HAP-1 (cell line): ENCODE data around the gene INTU.
"Not testable (repeated sequence)": the region's sequence is repeated elsewhere in the genome, so short reads cannot be mapped to it uniquely, and the experiment has no call there.

Experiments used
- DNase-seq, 2 experiments: peaks; one replicate each; pipeline ENCODE4 v3.0.0-alpha.2; 2016 to 2020; ENCODE audit warnings: low spot score in 2 of 2
- H3K27me3 ChIP-seq: fragments of 250-450 bp; sonication (Bioruptor Pico); 2 replicates; pipeline ENCODE4 v1.5.1; 2020; ENCODE audit warnings: low read depth, mild to moderate bottlenecking, moderate library complexity
- H3K36me3 ChIP-seq: fragments of 250-450 bp; sonication (Bioruptor Pico); replicated peaks from 2 replicates; pipeline ENCODE4 v1.5.1; 2020; ENCODE audit warnings: mild to moderate bottlenecking
- H3K4me1 ChIP-seq: fragments of 250-450 bp; sonication (Bioruptor Pico); 2 replicates; pipeline ENCODE4 v1.5.1; 2020; ENCODE audit warnings: mild to moderate bottlenecking
- H3K4me3 ChIP-seq: fragments of 250-450 bp; sonication (Bioruptor Pico); 2 replicates; pipeline ENCODE4 v1.5.1; 2020; ENCODE audit warnings: mild to moderate bottlenecking, moderate library complexity
- H3K9me3 ChIP-seq: fragments of 250-450 bp; sonication (Bioruptor Pico); 2 replicates; pipeline ENCODE4 v1.5.1; 2020; ENCODE audit warnings: mild to moderate bottlenecking, moderate library complexity
- in situ Hi-C: fragments of 300-500 bp; cut with MboI; formaldehyde crosslinking; loops from 3 replicates; pipeline ENCODE4 v1.14.3; 2020; ENCODE audit warnings: low sequenced_read_pairs, inconsistent platforms, mixed read lengths

The INTU gene

DNA sequence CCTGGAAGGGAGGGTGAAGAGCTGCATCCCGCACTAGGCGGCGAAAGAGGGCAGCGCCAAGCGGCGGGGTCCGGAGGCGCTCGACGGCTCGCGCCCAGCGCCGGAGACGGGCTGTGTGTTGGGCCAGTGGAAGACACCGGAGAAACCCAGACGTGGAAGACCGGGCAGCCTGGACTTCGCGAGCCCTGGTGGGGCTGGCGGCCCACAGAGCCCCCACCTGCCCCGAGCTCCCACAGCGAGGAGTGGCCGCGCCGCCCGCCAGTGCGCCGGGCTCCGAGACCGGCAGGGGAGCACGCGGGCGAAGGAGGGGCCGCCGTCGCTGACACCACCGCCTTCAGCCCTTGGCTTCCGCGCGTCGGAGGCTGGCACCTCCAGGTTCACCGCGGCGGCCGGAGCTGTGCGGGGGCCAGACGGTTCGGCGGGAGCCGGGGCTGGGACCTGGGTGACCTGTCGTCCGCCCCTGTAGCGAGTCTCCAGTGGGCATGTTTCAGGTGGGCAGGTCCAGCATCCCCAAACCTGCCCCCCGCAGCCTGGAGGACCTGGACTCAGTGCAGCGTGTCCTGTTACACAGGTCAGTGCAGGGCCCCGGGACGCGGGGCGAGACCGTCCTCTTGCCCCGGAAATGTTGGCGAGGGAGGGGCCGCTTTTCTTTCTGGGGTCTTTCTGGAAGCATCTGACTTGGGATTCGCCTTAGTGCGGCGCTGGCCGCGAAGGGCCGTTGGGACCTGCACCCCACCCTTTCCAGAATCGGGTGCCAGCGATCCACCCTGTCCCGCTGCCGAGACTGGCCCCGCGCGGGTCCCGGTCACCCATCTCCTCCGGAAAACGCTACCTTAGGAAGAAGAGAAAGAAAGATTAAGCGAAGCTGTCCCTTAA, 9.6 kb upstream of the INTU start:
- in situ Hi-C loops = no loop called here
- Histone ChIP-seq H3K36me3 (no peaks in the 10 kb centered on the region; the same call in 1 of the 2 replicates), H3K4me3 (peak overlapping the region; percentile 67), H3K27me3 (no peaks in the 10 kb centered on the region), H3K4me1 (peaks cover 13% of the 10 kb centered on the region), H3K9me3 (no peaks in the 10 kb centered on the region)
- peak; percentile 68 to 83 for DNase-seq

DNA sequence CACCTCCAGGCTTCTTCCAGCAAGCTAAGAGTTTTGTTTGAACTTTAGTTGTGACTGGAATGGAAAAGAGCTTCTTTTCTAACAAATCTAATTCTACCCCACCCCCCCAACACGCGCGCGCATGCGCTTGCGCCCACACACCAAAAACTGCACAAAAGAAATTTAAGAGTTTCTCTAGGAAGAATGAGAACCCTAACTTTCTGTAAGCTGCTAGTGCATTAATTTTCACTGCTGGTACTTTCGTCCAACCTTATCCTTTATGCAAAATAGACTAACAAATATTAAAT, 9.0 kb upstream of the INTU start:
- peak; percentile 45 to 76 for DNase-seq
- in situ Hi-C loops = no loop called here
- Histone ChIP-seq H3K27me3 (no peaks in the 10 kb centered on the region), H3K4me3 (peak overlapping the region; percentile 67), H3K4me1 (peaks cover 13% of the 10 kb centered on the region), H3K9me3 (no peaks in the 10 kb centered on the region), H3K36me3 (no peaks in the 10 kb centered on the region; the same call in 1 of the 2 replicates)

DNA sequence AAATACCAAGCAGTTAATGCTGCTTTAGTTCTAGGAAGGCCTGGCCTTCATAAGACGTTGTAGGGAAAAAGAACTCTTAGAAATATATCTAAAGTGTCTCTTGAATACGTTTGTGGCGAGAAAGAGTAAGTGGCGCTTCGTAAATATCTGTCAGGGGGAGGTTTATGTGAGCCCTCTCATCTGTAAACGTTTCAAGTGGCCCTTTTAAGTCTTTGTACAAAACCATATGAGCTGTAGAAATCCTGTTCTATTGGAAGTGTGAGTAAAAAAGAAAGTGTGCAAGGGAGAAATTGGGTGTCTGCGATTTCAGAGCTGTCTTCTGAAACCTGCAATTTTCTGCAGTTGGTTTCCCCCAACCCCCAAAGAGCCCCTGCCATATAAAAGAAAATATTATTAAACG, 8.6 kb upstream of the INTU start:
- peak overlapping the region; percentile 67 for H3K4me3 ChIP-seq
- H3K36me3 ChIP-seq = no peaks in the 10 kb centered on the region; the same call in 1 of the 2 replicates
- in situ Hi-C loops = no loop called here
- no peaks in the 10 kb centered on the region for H3K9me3 ChIP-seq
- peaks cover 13% of the 10 kb centered on the region for H3K4me1 ChIP-seq
- peak in 1 of 2 experiments; percentile 41 for DNase-seq
- no peaks in the 10 kb centered on the region for H3K27me3 ChIP-seq

DNA sequence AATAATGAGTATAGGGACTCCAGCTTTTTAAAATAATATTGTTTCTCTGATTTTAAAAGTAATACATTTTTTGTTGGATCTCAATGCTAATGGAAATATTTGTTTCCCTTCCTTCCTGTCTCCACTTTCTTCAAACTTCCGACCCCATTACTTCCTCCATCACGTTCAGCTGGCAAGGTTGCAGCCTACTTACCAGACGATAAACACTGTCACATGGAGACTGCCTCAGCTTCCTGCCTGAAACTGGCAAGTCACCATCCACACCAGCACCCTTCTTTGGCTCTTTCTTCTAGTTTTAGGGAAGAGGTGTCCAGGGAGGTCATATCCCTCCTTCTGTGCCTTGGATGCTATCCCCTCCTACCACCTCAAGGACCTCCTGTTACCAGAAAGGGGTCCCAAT, 3.4 kb upstream of the INTU start:
- in situ Hi-C loops = no loop called here
- Histone ChIP-seq H3K36me3 (no peaks in the 10 kb centered on the region; the same call in 1 of the 2 replicates), H3K9me3 (no peaks in the 10 kb centered on the region), H3K4me1 (peaks cover 23% of the 10 kb centered on the region), H3K4me3 (no peak overlapping the region), H3K27me3 (no peaks in the 10 kb centered on the region)
- DNase-seq = no peak

DNA sequence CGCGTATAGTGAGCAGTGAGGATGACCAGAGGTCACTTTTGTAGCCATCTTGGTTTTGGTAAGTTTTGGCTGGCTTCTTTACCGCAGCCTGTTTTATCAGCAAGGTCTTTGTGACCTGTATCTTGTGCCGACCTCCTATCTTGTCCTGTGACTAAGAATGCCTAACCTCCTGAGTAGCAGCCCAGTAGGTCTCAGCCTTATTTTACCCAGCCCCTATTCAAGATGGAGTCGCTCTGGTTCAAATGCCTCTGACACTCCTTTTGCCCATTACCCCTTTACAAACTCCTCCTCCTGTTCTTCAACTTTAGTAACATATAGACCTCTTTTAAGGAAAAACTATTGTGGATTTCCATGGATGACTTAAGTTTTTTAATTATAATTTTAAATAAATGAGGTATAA, 2.6 kb upstream of the INTU start:
- in situ Hi-C loops = no loop called here
- no peak for DNase-seq
- Histone ChIP-seq H3K4me1 (peaks cover 23% of the 10 kb centered on the region), H3K4me3 (no peak overlapping the region), H3K36me3 (no peaks in the 10 kb centered on the region; the same call in 1 of the 2 replicates), H3K9me3 (no peaks in the 10 kb centered on the region), H3K27me3 (no peaks in the 10 kb centered on the region)

DNA sequence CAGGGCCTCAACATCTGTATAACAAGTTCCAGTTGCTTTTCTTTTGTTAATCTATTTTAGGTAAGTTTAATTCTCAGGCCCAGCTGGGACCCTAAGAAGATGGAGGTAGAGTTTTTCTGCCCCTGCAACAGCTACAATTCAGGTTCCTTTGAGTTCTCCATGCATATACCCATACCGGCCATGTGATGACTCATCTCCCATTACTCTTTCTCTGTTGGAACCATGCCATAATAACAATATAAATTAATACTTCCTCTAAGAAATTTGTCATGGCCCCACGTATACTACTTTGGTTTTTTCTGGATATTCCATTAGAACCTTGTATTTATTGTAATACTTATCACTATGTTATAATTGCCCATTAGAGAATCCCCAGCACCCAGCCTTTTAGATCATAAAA, 1.3 kb upstream of the INTU start:
- DNase-seq = no peak
- in situ Hi-C loops = no loop called here
- H3K36me3 ChIP-seq = no peaks in the 10 kb centered on the region

DNA sequence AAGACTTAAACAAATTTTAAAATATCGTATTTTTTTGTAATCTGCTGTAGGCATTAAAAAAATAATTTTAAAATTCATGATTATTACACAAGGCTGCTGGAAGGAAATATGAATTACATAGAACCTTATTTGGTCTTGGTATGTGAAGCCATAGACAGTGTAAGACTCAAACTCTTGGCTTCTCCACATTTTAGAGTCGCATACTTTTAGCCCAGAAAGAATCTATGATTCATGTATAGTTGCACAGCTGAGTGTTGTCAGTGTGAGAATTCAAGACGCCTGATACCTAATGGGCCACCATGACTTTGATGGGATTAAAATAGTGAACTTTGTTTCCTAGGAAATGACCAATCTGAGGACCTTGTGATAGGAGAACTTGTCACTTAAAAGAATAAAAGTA, 1.4 kb downstream of the INTU start:
- H3K27me3 ChIP-seq = no peaks in the 10 kb centered on the region
- H3K36me3 ChIP-seq = no peaks in the 10 kb centered on the region
- no peaks in the 10 kb centered on the region for H3K9me3 ChIP-seq
- DNase-seq = no peak
- in situ Hi-C loops = no loop called here
- peaks cover 16% of the 10 kb centered on the region for H3K4me1 ChIP-seq
- no peak overlapping the region for H3K4me3 ChIP-seq

More for the DNA sequence above, 1.3 kb upstream of the INTU start:
- no peaks in the 10 kb centered on the region for H3K27me3 ChIP-seq
- no peak overlapping the region for H3K4me3 ChIP-seq
- peaks cover 16% of the 10 kb centered on the region for H3K4me1 ChIP-seq
- no peaks in the 10 kb centered on the region for H3K9me3 ChIP-seq

DNA sequence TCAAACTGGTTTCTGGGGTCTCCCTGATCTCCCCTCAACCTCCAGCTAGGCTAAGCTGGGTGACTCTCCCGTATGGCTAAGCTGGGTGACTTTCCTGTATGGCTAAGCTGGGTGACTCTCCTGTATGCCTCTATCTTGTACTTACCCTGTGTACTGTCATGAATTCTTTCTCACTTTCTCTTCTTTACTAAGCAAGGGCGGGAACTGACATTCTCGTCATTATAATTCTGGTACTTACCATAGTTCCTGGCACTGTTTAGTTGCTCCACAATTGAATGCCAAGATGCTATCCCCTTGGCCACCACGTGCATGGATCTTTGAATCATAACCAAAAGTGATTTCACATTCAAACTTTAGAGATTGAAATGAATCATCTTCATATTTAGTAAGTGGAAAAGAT, 8.8 kb downstream of the INTU start:
- in situ Hi-C loops = no loop called here
- no peaks in the 10 kb centered on the region for H3K4me1 ChIP-seq
- H3K27me3 ChIP-seq = no peaks in the 10 kb centered on the region
- DNase-seq = no peak
- H3K9me3 ChIP-seq = no peaks in the 10 kb centered on the region
- peaks cover 5% of the 10 kb centered on the region; the same call in 1 of the 2 replicates for H3K36me3 ChIP-seq
- no peak overlapping the region for H3K4me3 ChIP-seq

DNA sequence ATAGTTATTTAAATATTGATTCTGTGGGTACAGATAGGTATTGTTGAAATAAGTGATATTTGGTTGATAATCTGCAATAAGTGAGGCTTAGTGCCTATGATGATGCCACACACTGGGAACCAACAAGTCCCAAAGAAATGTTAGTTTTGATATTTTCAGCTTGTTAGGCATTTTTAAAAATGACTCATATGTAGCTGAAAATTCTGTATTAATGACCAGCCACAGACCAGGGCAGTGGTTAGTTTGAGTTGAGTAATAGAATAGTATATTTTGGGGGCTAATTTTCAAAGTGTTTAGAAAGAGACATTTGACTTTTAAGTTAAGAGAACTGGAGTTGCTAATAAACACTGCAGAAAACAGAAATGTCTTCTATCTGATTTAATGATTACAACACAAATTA, 9.4 kb downstream of the INTU start:
- no peaks in the 10 kb centered on the region for H3K9me3 ChIP-seq
- no peaks in the 10 kb centered on the region for H3K27me3 ChIP-seq
- H3K4me3 ChIP-seq = no peak overlapping the region
- H3K36me3 ChIP-seq = peaks cover 7% of the 10 kb centered on the region; the same call in 1 of the 2 replicates
- no peak for DNase-seq
- in situ Hi-C loops = no loop called here
- H3K4me1 ChIP-seq = no peaks in the 10 kb centered on the region

DNA sequence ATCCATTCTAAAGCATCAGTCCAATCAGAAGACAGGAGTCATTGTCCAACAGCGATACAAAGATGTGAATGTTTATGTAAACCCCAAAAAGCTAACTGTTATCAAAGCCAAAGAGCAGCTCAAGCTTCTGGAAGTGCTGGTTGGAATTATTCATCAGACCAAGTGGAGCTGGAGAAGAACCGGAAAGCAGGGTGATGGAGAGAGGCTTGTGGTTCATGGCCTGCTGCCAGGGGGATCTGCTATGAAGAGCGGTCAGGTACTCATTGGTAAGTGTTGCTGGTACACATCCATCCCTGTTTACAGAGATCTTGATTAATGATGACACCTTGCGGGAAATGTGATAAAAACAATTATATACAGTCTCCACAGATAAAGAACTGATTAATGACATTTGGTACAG, 11.0 kb downstream of the INTU start:
- peaks cover 7% of the 10 kb centered on the region; the same call in 1 of the 2 replicates for H3K36me3 ChIP-seq
- H3K4me3 ChIP-seq = no peak overlapping the region
- H3K9me3 ChIP-seq = no peaks in the 10 kb centered on the region
- no peaks in the 10 kb centered on the region for H3K27me3 ChIP-seq
- in situ Hi-C loops = no loop called here
- no peaks in the 10 kb centered on the region for H3K4me1 ChIP-seq
- no peak for DNase-seq

DNA sequence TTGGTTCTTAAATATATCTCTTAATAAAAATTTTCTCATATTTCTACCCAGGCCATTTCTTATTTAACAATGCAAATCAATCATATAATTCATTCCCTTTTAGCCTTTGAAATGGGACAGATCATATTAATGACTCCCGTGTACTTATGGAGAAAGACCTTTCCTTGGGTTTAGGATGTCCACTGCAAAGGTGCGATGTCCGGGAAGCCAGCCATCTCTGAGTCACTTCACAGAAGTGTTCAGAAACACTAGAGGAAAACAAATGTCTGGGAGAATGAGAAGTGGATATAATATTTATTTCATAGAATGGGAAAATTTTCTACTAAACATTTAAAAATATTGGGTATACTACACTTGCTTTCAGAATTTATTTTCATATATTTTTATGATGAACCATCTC, 15.3 kb downstream of the INTU start:
- in situ Hi-C loops = no loop called here
- Histone ChIP-seq H3K4me1 (no peaks in the 10 kb centered on the region), H3K27me3 (no peaks in the 10 kb centered on the region), H3K4me3 (no peak overlapping the region), H3K36me3 (peaks cover 10% of the 10 kb centered on the region; the same call in 1 of the 2 replicates), H3K9me3 (no peaks in the 10 kb centered on the region)
- no peak for DNase-seq

DNA sequence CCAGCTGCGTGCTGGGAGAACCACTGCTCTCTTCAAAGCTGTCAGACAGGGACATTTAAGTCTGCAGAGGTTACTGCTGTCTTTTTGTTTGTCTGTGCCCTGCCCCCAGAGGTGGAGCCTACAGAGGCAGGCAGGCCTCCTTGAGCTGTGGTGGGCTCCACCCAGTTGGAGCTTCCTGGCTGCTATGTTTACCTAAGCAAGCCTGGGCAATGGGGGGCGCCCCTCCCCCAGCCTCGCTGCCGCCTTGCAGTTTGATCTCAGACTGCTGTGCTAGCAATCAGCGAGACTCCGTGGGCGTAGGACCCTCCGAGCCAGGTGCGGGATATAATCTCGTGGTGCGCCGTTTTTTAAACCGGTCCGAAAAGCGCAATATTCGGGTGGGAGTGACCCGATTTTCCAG, 22.8 kb downstream of the INTU start:
- in situ Hi-C loops, H3K4me3 ChIP-seq, H3K36me3 ChIP-seq, DNase-seq, H3K27me3 ChIP-seq, H3K4me1 ChIP-seq, H3K9me3 ChIP-seq: not testable (repeated sequence)

DNA sequence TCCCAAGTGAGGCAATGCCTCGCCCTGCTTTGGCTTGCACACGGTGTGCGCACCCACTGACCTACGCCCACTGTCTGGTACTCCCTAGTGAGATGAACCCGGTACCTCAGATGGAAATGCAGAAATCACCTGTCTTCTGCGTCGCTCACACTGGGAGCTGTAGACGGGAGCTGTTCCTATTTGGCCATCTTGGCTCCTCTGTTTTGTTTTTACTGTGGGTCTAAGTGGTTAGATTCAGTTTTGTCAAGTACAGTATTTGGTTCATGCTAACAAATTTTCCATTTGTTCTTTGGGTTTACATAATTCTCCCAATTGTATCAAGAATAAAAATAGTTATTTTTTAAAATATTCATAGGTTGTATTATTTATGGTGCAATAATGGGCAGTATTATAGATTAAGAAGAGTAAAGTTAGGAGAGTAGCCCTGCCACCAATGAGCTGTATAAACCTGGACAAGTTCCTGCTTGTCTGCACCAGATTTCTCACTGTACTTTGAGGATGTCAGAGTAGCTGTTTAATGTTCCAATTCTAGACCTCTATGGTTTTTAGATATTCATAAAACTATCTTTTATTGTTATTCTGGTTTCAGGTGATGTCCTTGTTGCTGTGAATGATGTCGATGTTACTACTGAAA, 23.4 kb downstream of the INTU start:
- no peak for DNase-seq
- Histone ChIP-seq H3K36me3 (peaks cover 5% of the 10 kb centered on the region; the same call in 1 of the 2 replicates), H3K4me1 (peaks cover 5% of the 10 kb centered on the region; the same call in 1 of the 2 replicates), H3K9me3 (no peaks in the 10 kb centered on the region), H3K4me3 (no peak overlapping the region), H3K27me3 (no peaks in the 10 kb centered on the region)
- in situ Hi-C loops = no loop called here

DNA sequence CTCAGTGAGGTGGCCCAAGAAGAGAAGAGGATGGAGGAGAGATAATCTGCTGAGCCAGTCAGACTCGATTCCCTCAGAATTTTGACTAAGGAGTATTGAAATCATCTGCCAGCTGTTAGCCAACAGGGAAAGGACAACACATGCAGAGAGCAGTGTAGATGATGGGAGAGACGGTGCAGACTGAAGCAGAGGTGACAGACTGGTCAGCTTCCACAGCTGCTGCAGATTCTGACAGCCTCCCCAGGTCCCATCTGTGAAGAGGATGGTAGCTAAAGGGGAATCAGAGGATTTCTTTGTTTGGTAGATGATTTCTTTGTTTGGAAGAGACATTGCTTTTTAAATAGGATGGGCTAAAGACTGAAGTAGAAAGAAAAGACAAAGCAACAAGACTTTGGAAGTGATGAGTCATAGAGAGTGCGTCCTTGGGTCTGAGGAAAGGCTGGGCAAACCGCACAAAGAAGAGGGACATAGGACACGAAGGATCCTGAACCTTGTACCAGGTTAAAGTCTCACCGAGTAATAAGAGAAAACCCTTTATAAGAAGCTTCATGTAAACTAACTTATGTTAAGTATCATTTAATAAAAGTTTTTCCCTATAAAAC, 27.6 kb downstream of the INTU start:
- Histone ChIP-seq H3K36me3 (peaks cover 5% of the 10 kb centered on the region; the same call in 1 of the 2 replicates), H3K27me3 (no peaks in the 10 kb centered on the region), H3K9me3 (no peaks in the 10 kb centered on the region), H3K4me3 (no peak overlapping the region), H3K4me1 (peaks cover 5% of the 10 kb centered on the region; the same call in 1 of the 2 replicates)
- DNase-seq = no peak
- in situ Hi-C loops = no loop called here
